ENCODE measurements around the gene KCNQ1OT1. TPM values are rescaled to one million over a fixed set of nuclear protein-coding genes. Genes with fewer than 3 reads are reported as not detected.

The KCNQ1OT1 gene
- total and polyA plus RNA-seq, 12 donors, result 0.01 to 0.73 (median 0.43) TPM

DNA sequence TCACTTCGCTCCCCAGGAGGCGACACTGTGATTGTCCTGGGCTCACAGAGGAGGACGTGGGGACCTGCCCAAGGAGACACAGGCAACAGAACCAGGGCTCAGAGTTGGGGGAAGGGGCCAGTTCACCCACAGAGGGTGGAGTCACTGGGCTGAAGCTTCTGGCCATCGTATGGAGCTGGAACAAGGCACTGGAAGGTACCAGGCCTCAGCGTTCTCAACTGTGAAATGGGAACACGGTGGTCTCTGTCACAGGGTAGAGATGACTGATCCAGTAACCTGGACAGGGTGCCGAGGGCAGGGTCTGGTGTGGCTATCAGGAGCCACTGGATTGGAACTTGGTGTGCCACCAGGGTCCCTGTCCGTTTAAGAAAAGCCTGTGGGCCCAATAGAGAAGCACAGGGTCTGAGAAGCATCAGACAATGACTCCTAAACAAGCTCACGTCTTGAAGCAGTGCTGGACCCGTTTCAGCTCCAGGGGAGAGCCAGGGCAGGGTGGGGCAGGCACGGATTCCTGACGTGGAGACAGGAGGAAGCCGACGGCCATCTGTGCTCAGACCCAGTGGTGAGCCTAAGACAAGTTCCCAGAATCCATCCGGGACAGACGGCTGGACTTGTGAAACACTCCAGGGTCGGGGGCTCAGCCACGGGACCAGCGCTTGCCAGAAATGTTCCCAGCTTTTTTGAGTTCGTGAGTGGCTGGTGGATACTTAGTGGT lies 25.0 kb upstream of the KCNQ1OT1 start:
- H3K27me3 ChIP-seq, result no peaks in the 10 kb centered on the region
- no peak overlapping the region for H3K27ac ChIP-seq
- H3K9me3 ChIP-seq, result no peaks in the 10 kb centered on the region
- TF ChIP-seq, protein P1, sequence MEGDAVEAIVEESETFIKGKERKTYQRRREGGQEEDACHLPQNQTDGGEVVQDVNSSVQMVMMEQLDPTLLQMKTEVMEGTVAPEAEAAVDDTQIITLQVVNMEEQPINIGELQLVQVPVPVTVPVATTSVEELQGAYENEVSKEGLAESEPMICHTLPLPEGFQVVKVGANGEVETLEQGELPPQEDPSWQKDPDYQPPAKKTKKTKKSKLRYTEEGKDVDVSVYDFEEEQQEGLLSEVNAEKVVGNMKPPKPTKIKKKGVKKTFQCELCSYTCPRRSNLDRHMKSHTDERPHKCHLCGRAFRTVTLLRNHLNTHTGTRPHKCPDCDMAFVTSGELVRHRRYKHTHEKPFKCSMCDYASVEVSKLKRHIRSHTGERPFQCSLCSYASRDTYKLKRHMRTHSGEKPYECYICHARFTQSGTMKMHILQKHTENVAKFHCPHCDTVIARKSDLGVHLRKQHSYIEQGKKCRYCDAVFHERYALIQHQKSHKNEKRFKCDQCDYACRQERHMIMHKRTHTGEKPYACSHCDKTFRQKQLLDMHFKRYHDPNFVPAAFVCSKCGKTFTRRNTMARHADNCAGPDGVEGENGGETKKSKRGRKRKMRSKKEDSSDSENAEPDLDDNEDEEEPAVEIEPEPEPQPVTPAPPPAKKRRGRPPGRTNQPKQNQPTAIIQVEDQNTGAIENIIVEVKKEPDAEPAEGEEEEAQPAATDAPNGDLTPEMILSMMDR (IDR thresholded peaks at IDR 0.05), result no peak
- H3K36me3 ChIP-seq, result no peaks in the 10 kb centered on the region
- intact Hi-C loops (cut with DNase I), result loop anchor here in 1 of 10 donors (10.0 kb wide), 1 partner anchor 870 kb away; the partner anchor contains the start of gene LSP1
- H3K4me3 ChIP-seq, result no peak overlapping the region
- 68 to 77% methylated on average over 20 of the region's 20 CpGs for WGBS, 2 donors
- peaks cover 0 to 19% (median 5%) of the 10 kb centered on the region in 9 donors for H3K4me1 ChIP-seq
- ATAC-seq, result peak in 7 of 8 donors; percentile 34 to 61 (median 39)
- DNase-seq, result peak in 1 of 2 donors; percentile 55

DNA sequence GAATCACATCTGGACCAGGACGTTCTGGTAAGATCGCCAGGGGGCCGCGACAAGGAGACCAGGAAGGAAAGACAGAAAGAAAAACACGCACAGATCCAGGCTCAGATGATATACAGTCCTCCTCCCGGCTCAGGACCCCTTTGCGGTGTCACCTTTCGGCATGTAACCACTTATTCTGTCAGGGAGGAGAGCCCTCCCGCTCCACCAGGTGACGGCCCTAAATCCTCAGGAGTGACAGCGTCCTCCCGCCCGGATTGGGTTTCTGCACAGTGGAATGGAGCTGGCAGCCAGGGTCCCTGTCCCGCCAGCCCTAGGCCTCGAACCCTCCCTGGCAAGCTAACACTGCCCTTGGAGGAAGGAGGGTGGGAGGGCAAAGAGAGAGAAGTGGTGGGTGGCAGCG lies 24.3 kb upstream of the KCNQ1OT1 start:
- H3K36me3 ChIP-seq, result no peaks in the 10 kb centered on the region
- H3K4me1 ChIP-seq, result peaks cover 0 to 18% (median 4%) of the 10 kb centered on the region in 9 donors
- no peak overlapping the region for H3K27ac ChIP-seq
- no peak overlapping the region for H3K4me3 ChIP-seq
- no peaks in the 10 kb centered on the region for H3K9me3 ChIP-seq
- intact Hi-C loops (cut with DNase I), result loop anchor here in 1 of 10 donors (10.0 kb wide), 1 partner anchor 869 kb away; the partner anchor contains the start of gene LSP1
- H3K27me3 ChIP-seq, result no peaks in the 10 kb centered on the region
- 96 to 97% methylated on average over 16 of the region's 16 CpGs for WGBS, 2 donors
- TF ChIP-seq, protein P1 (IDR thresholded peaks at IDR 0.05), result no peak
- no peak for ATAC-seq
- DNase-seq, result no peak

DNA sequence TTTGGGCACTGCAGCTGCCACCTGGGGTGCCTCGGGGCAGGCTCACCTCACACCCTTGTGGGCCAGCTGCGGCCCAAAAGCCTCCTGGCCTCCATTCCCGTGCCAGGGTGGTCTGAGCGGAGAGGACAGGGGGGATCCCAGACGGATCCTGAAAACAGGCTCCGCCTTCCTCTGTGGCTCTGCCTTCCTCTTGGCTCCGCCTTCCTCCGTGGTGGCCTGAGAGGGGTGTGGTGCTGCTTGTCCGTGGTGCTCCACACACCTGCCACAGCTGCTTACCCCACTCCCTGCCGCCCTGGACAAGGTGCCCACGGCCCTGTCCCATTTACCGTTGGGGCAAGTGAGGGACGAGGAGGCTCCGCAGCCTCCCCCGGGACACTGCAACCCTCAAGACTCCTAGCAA lies 23.2 kb upstream of the KCNQ1OT1 start:
- ATAC-seq, result no peak

DNA sequence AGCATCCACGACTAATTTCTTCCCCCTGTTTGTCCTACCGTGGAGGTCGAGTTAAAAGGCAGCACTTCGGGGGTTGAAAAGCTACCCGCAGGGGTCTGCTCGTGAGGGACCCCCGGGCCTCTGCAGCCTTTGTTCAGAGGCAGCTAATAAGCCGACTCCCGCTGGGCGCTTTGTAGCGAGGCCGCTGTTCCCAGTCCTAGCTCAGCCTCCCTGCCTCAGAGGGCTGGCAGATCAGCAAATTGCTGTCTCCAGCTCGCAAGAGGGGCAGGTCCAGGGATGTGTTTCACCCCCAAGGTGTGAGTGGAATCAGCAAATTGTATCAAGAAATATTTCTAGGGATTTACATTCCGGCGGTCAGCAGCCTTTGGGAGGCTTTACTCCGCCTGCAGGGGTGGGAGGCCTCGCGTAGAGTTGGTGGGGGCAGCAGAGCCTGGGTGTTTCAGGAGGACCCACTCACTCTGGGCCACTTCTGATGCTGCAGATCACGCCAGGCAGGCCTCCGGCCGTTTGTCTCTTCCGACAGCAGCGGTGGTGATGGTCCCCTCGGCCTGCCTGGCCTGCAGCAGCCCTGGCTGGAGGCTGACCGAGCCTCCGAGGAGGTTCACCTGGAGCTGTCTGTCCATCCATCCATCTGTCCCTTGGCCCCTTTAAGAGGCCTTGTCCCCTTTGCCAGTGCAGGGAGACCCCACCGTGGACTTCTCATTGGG lies 21.6 kb upstream of the KCNQ1OT1 start:
- Histone ChIP-seq H3K4me1 (peaks cover 0 to 22% (median 4%) of the 10 kb centered on the region in 9 donors), H3K27me3 (no peaks in the 10 kb centered on the region), H3K4me3 (no peak overlapping the region), H3K27ac (no peak overlapping the region), H3K9me3 (no peaks in the 10 kb centered on the region), H3K36me3 (no peaks in the 10 kb centered on the region)
- 90 to 93% methylated on average over 27 of the region's 27 CpGs for WGBS, 2 donors
- TF ChIP-seq, protein P1 (IDR thresholded peaks at IDR 0.05), result no peak
- peak in 1 of 2 donors; percentile 3 for DNase-seq
- no peak for ATAC-seq
- intact Hi-C loops (cut with DNase I), result loop anchor here in 1 of 10 donors (10.0 kb wide), 1 partner anchor 867 kb away; the partner anchor contains the start of gene LSP1

More for the DNA sequence above, 23.2 kb upstream of the KCNQ1OT1 start:
- intact Hi-C loops (cut with DNase I), result loop anchor here in 1 of 10 donors (10.0 kb wide), 1 partner anchor 868 kb away; the partner anchor contains the start of gene LSP1
- no peak overlapping the region for H3K4me3 ChIP-seq
- DNase-seq, result no peak
- TF ChIP-seq, protein P1 (IDR thresholded peaks at IDR 0.05), result no peak
- H3K27me3 ChIP-seq, result no peaks in the 10 kb centered on the region
- no peaks in the 10 kb centered on the region for H3K36me3 ChIP-seq
- WGBS, 2 donors, result 92 to 93% methylated on average over 15 of the region's 15 CpGs
- H3K9me3 ChIP-seq, result no peaks in the 10 kb centered on the region
- peaks cover 0 to 18% (median 4%) of the 10 kb centered on the region in 9 donors for H3K4me1 ChIP-seq
- no peak overlapping the region for H3K27ac ChIP-seq

All from heart right ventricle (tissue), 16 donors.